ENCODE measurements around the gene DNAI2. TPM values are rescaled to one million over a fixed set of nuclear protein-coding genes. Genes with fewer than 3 reads are reported as not detected.

The DNAI2 gene
- polyA plus RNA-seq, 1 of the 3 experiments (the other 2 are of a cell fraction): not detected

DNA sequence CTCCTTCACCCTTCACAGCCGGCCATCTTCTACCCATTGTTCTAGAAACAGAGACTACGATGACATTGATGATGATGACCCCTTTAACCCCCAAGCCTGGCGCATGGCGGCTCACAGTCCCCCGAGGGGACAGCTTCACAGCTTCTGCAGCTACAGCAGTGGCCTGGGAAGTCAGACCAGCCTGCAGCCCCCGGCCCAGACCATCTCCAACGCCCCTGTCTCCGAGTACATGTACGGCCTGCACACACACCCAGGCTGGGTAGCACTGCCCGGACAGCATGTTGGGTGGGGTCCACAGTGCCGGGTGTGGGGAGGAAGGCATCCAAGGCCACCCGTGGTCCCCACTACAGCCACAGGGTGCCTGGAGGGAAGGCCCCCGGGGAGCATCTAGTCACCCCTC is 21.0 kb upstream of the DNAI2 start:
- Histone ChIP-seq H3K9me3 (no peaks in the 10 kb centered on the region), H3K4me3 (ENCODE audit: low read depth in 2 of 2, low read length in 1 of 2) (no peak overlapping the region), H3K9ac (no peak overlapping the region), H3K36me3 (replicated peaks in 1 of 2; ENCODE audit: control insufficient read depth in 1 of 2, insufficient read depth in 2 of 2, low read length in 1 of 2) (no peaks in the 10 kb centered on the region), H3K27me3 (ENCODE audit: insufficient read depth) (no peaks in the 10 kb centered on the region), H3K9me2 (no peaks in the 10 kb centered on the region), H3K27ac (ENCODE audit: low read depth in 2 of 2, low read length in 1 of 2) (no peak overlapping the region), H4K20me1 (ENCODE audit: insufficient read depth) (no peaks in the 10 kb centered on the region), H3K4me1 (ENCODE audit: control insufficient read depth in 1 of 2, insufficient read depth in 2 of 2, low read depth in 1 of 2, low read length in 1 of 2) (no peaks in the 10 kb centered on the region; a peak in 1 of 4 replicates), H3K4me2 (no peak overlapping the region), H2AFZ (ENCODE audit: low read depth) (no peak overlapping the region), H3F3A (replicated peaks; ENCODE audit: insufficient read depth) (no peaks in the 10 kb centered on the region), H3K79me2 (ENCODE audit: insufficient read depth) (no peaks in the 10 kb centered on the region)
- DNase-seq: no peak
- POLR2A ChIA-PET: no interaction called here
- TF ChIP-seq FOSL2 (IDR thresholded peaks at IDR 0.05; ENCODE audit: borderline replicate concordance, low read depth) (no peak), PBX3 (IDR thresholded peaks at IDR 0.05) (no peak), CTCF (IDR thresholded peaks at IDR 0.05) (no peak), TEAD4 (IDR thresholded peaks at IDR 0.05; ENCODE audit: borderline replicate concordance, insufficient read depth) (no peak), GABPA (IDR thresholded peaks at IDR 0.05; ENCODE audit: low read depth) (no peak), NFIC (IDR thresholded peaks at IDR 0.05; ENCODE audit: borderline replicate concordance) (no peak), NRF1 (IDR thresholded peaks at IDR 0.05; ENCODE audit: low read depth, low read length) (no peak), YY1 (IDR thresholded peaks at IDR 0.05; ENCODE audit: low read depth) (no peak), SMC3 (IDR thresholded peaks at IDR 0.05; ENCODE audit: low read depth, low read length) (no peak), ELF1 (IDR thresholded peaks at IDR 0.05) (no peak), TAF1 (IDR thresholded peaks at IDR 0.05; ENCODE audit: borderline replicate concordance, low read depth, low read length) (no peak), RFX5 (IDR thresholded peaks at IDR 0.05; ENCODE audit: low read length) (no peak), JUND (IDR thresholded peaks at IDR 0.05) (no peak)
- TF ChIP-seq, protein P1, sequence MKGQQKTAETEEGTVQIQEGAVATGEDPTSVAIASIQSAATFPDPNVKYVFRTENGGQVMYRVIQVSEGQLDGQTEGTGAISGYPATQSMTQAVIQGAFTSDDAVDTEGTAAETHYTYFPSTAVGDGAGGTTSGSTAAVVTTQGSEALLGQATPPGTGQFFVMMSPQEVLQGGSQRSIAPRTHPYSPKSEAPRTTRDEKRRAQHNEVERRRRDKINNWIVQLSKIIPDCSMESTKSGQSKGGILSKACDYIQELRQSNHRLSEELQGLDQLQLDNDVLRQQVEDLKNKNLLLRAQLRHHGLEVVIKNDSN (IDR thresholded peaks at IDR 0.05; ENCODE audit: borderline replicate concordance, low read depth): no peak
- TF ChIP-seq, protein P2, sequence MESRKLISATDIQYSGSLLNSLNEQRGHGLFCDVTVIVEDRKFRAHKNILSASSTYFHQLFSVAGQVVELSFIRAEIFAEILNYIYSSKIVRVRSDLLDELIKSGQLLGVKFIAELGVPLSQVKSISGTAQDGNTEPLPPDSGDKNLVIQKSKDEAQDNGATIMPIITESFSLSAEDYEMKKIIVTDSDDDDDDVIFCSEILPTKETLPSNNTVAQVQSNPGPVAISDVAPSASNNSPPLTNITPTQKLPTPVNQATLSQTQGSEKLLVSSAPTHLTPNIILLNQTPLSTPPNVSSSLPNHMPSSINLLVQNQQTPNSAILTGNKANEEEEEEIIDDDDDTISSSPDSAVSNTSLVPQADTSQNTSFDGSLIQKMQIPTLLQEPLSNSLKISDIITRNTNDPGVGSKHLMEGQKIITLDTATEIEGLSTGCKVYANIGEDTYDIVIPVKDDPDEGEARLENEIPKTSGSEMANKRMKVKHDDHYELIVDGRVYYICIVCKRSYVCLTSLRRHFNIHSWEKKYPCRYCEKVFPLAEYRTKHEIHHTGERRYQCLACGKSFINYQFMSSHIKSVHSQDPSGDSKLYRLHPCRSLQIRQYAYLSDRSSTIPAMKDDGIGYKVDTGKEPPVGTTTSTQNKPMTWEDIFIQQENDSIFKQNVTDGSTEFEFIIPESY (IDR thresholded peaks at IDR 0.05; ENCODE audit: borderline replicate concordance, low read depth): no peak
- CTCF ChIA-PET: interaction anchor here (0.8 to 1.5 kb wide), 3 partner anchors 48 to 115 kb away, joined by 3 to 4 read pairs (median 3); no protein-coding TSS in a partner anchor
- WGBS (ENCODE audit: low lambda C conversion rate): 87% methylated on average over 11 of the region's 13 CpGs

Data from SK-N-SH (cell line).